Left lung (tissue), 10 donors: ENCODE data around the gene DNAI4. TPM values are rescaled to one million over a fixed set of nuclear protein-coding genes. Genes with fewer than 3 reads are reported as not detected.
"Not testable (repeated sequence)": the region's sequence is repeated elsewhere in the genome, so short reads cannot be mapped to it uniquely, and the experiment has no call there.

Experiments
- ATAC-seq: fragments of 200-7000 bp; cut with Tn5 transposase; one replicate; pipeline ENCODE4 v1.9.1; 2020; ENCODE audit warnings: moderate library complexity
- DNase-seq, 4 donors: peaks; one replicate each; pipeline ENCODE4 v3.0.0-alpha.2; 2013 to 2020
- H3K27ac ChIP-seq, 2 donors: fragments of 200-600 bp; sonication (generic) in 1 of 2; one replicate each; pipeline versions ENCODE4 v1.5.0 to v1.8.0; 2020 to 2021
- H3K27me3 ChIP-seq, 2 donors: fragments of 200-600 bp; sonication (generic) in 1 of 2; one replicate each; pipeline versions ENCODE4 v1.5.0 to v1.8.0; 2020 to 2021
- H3K36me3 ChIP-seq, 2 donors: fragments of 200-600 bp; sonication (generic) in 1 of 2; one replicate each; pipeline versions ENCODE4 v1.5.0 to v1.8.0; 2020 to 2021
- H3K4me1 ChIP-seq, 2 donors: fragments of 200-600 bp; one replicate each; pipeline ENCODE4 v1.8.0; 2021
- H3K4me3 ChIP-seq, 2 donors: fragments of 200-600 bp; sonication (generic) in 1 of 2; one replicate each; pipeline versions ENCODE4 v1.5.0 to v1.8.0; 2020 to 2021; ENCODE audit warnings: mild to moderate bottlenecking in 1 of 2
- H3K9me3 ChIP-seq, 2 donors: fragments of 200-600 bp; sonication (generic) in 1 of 2; one replicate each; pipeline versions ENCODE4 v1.5.0 to v1.8.0; 2020 to 2021
- CTCF ChIP-seq, 2 donors: fragments of 200-600 bp; sonication (generic) in 1 of 2; IDR thresholded peaks; one replicate each; pipeline versions ENCODE4 v1.5.0 to v1.8.0; 2021; ENCODE audit warnings: antibody characterized with exemption in 2 of 2
- intact Hi-C, 2 donors: fragments of 100-400 bp; cut with DNase I; formaldehyde crosslinking; loops; one replicate each; pipeline versions ENCODE4 v1.11.2 to v1.14.2; 2022
- polyA plus RNA-seq, 6 donors: library from polyadenylated mRNA; unstranded; fragments of 120-200 nt; gene quantifications; one replicate each; pipeline ENCODE4 v1.2.1, GENCODE V29; 2013; ENCODE audit not compliant: insufficient read length in 6 of 6
- total RNA-seq, 2 donors: library from RNA; stranded (reverse); fragmentation: NEBNext Ultra II Directional; extraction: Animal tissue kit (Norgen Biotek cat#: 25700); gene quantifications; one replicate each; pipeline ENCODE4 v1.2.1, GENCODE V29; 2021
- donor health status: DM: no; HTN: yes; CAD: no.
- donor health status: DM: no; HTN: no; CAD: no.

Gene DNAI4
- total and polyA plus RNA-seq, 8 donors: 6.5 to 13.9 (median 11.8) TPM

GRCh38 chr1:66809736-66810326, 114.8 kb downstream of the DNAI4 start:
- Histone ChIP-seq H3K4me3 (no peak overlapping the region), H3K27ac (no peak overlapping the region), H3K27me3 (no peaks in the 10 kb centered on the region), H3K9me3 (no peaks in the 10 kb centered on the region), H3K4me1 (no peaks in the 10 kb centered on the region), H3K36me3 (no peaks in the 10 kb centered on the region)
- DNase-seq (no peak), ATAC-seq (no peak)
- intact Hi-C loops: no loop called here
- TF ChIP-seq CTCF (IDR thresholded peaks at IDR 0.05): no peak

- intact Hi-C loops: no loop called here
These were observed 115.4 kb downstream of the DNAI4 start for GRCh38 chr1:66809245-66809644.

GRCh38 chr1:66795839-66796238, 128.8 kb downstream of the DNAI4 start:
- H3K36me3 ChIP-seq, intact Hi-C loops: not testable (repeated sequence)

More at GRCh38 chr1:66809245-66809644, 115.4 kb downstream of the DNAI4 start:
- Histone ChIP-seq H3K27me3 (no peaks in the 10 kb centered on the region), H3K36me3 (no peaks in the 10 kb centered on the region), H3K4me3 (no peak overlapping the region), H3K9me3 (no peaks in the 10 kb centered on the region), H3K27ac (no peak overlapping the region), H3K4me1 (no peaks in the 10 kb centered on the region)
- ATAC-seq (no peak), DNase-seq (no peak)
- TF ChIP-seq CTCF (IDR thresholded peaks at IDR 0.05): no peak

GRCh38 chr1:66791621-66792610, 132.7 kb downstream of the DNAI4 start:
- H3K36me3 ChIP-seq: no peaks in the 10 kb centered on the region
- no peak overlapping the region for H3K27ac ChIP-seq
- DNase-seq: no peak
- no peaks in the 10 kb centered on the region for H3K4me1 ChIP-seq
- no peak overlapping the region for H3K4me3 ChIP-seq
- intact Hi-C loops: no loop called here
- H3K27me3 ChIP-seq: no peaks in the 10 kb centered on the region
- no peak for TF ChIP-seq CTCF (IDR thresholded peaks at IDR 0.05)
- ATAC-seq: no peak
- no peaks in the 10 kb centered on the region for H3K9me3 ChIP-seq

More at GRCh38 chr1:66795839-66796238, 128.8 kb downstream of the DNAI4 start:
- not testable (repeated sequence) for H3K27me3 ChIP-seq, H3K4me3 ChIP-seq, H3K27ac ChIP-seq, DNase-seq, ATAC-seq, H3K9me3 ChIP-seq, H3K4me1 ChIP-seq

GRCh38 chr1:66788231-66788939, 136.3 kb downstream of the DNAI4 start:
- no peak for TF ChIP-seq CTCF (IDR thresholded peaks at IDR 0.05)
- Histone ChIP-seq H3K36me3 (no peaks in the 10 kb centered on the region), H3K4me1 (no peaks in the 10 kb centered on the region), H3K27me3 (no peaks in the 10 kb centered on the region), H3K4me3 (no peak overlapping the region), H3K9me3 (no peaks in the 10 kb centered on the region), H3K27ac (no peak overlapping the region)
- DNase-seq (no peak), ATAC-seq (no peak)
- intact Hi-C loops: no loop called here
